Parathyroid adenoma (tissue), 2 donors: ENCODE measurements around the gene WFDC2.

Experiments
- H2AFZ ChIP-seq: fragments of 300-600 bp; sonication (generic); one replicate; pipeline ENCODE4 v1.7.0; 2017; ENCODE audit warnings: antibody characterized with exemption, mild to moderate bottlenecking
- H3K27ac ChIP-seq: fragments of 300-600 bp; sonication (generic); one replicate; pipeline ENCODE4 v1.7.0; 2017
- H3K27me3 ChIP-seq: fragments of 300-600 bp; sonication (generic); one replicate; pipeline ENCODE4 v1.7.0; 2017; ENCODE audit warnings: low read length; ENCODE audit not compliant: control insufficient read depth, insufficient read depth
- H3K36me3 ChIP-seq: fragments of 300-600 bp; sonication (generic); one replicate; pipeline ENCODE4 v1.7.0; 2017; ENCODE audit warnings: low read length; ENCODE audit not compliant: control insufficient read depth, insufficient read depth
- H3K4me1 ChIP-seq: fragments of 300-600 bp; sonication (generic); one replicate; pipeline ENCODE4 v1.7.0; 2017; ENCODE audit warnings: control low read depth
- H3K4me2 ChIP-seq: fragments of 300-600 bp; sonication (generic); one replicate; pipeline ENCODE4 v1.7.0; 2017; ENCODE audit warnings: low read length
- H3K4me3 ChIP-seq: fragments of 300-600 bp; sonication (generic); one replicate; pipeline ENCODE4 v1.7.0; 2017; ENCODE audit warnings: low read depth, low read length
- H3K79me2 ChIP-seq: fragments of 300-600 bp; sonication (generic); one replicate; pipeline ENCODE4 v1.7.0; 2017; ENCODE audit warnings: control low read depth
- H3K9ac ChIP-seq: fragments of 300-600 bp; sonication (generic); one replicate; pipeline ENCODE4 v1.7.0; 2017; ENCODE audit warnings: mild to moderate bottlenecking
- H3K9me3 ChIP-seq: fragments of 300-600 bp; sonication (generic); one replicate; pipeline ENCODE4 v1.7.0; 2017; ENCODE audit warnings: low read length; ENCODE audit not compliant: control insufficient read depth
- CTCF ChIP-seq: fragments of 300-600 bp; sonication (generic); IDR thresholded peaks from one replicate; pipeline ENCODE4 v1.7.0; 2017; ENCODE audit warnings: antibody characterized with exemption, mild to moderate bottlenecking
- donor health status: primary hyperparathyroidism.

WFDC2 gene

DNA sequence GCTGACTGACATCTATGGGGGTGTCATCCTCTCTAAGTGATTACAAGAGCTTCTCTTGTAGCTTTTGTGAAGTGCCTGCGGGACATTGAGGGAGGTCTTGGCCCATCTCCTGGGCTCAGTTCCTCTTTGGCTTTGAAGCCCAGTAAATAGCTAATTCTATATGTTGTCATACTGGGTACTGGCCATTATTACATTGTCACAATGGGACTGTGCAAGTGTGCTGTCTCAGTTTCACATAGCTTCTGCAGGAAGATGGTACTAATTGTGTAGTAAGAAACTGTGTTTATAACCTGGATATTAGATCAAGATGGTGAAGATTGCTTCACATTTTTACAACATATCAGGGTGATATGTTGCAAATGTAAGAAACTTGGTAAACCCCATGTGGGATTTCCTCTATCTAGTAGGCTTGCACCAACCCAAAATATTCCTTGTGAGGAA lies 26.0 kb downstream of the WFDC2 start:
- H3K9ac ChIP-seq = no peak overlapping the region
- H3K36me3 ChIP-seq = no peaks in the 10 kb centered on the region
- H3K9me3 ChIP-seq = no peaks in the 10 kb centered on the region
- no peaks in the 10 kb centered on the region for H3K79me2 ChIP-seq
- H2AFZ ChIP-seq = no peak overlapping the region
- H3K27ac ChIP-seq = no peak overlapping the region
- H3K4me2 ChIP-seq = no peak overlapping the region
- no peaks in the 10 kb centered on the region for H3K27me3 ChIP-seq
- no peaks in the 10 kb centered on the region for H3K4me1 ChIP-seq
- H3K4me3 ChIP-seq = no peak overlapping the region
- TF ChIP-seq CTCF = no peak

DNA sequence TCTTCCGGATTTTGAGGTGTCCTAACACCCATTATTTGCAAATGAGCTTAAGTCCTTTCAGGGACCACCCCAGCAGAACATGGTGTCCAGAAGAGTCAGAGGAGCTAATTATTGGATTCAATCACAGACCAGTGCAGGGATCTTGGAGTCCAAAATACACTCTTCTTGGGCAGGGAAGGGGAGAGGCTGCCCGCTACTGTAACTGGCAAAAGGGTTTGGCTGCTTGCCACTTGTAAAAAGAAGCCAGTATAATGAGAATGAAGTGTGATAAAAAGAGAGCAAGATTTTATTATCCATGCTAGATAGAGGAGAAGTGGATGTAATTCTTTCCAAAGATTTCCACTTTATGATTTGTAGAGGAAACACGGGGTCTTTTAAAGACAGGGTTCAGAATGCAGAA lies 26.6 kb downstream of the WFDC2 start:
- H3K4me2 ChIP-seq = no peak overlapping the region
- no peak overlapping the region for H3K4me3 ChIP-seq
- H3K79me2 ChIP-seq = no peaks in the 10 kb centered on the region
- H3K9ac ChIP-seq = no peak overlapping the region
- H3K4me1 ChIP-seq = no peaks in the 10 kb centered on the region
- no peaks in the 10 kb centered on the region for H3K9me3 ChIP-seq
- H3K27me3 ChIP-seq = no peaks in the 10 kb centered on the region
- no peaks in the 10 kb centered on the region for H3K36me3 ChIP-seq
- no peak overlapping the region for H3K27ac ChIP-seq
- no peak for TF ChIP-seq CTCF
- no peak overlapping the region for H2AFZ ChIP-seq

GRCh38 chr20:45497971-45498494 lies 28.5 kb downstream of the WFDC2 start:
- Histone ChIP-seq H3K9ac (no peak overlapping the region), H3K36me3 (no peaks in the 10 kb centered on the region), H3K9me3 (no peaks in the 10 kb centered on the region), H3K4me1 (no peaks in the 10 kb centered on the region), H2AFZ (no peak overlapping the region), H3K4me3 (no peak overlapping the region), H3K4me2 (no peak overlapping the region), H3K27me3 (no peaks in the 10 kb centered on the region), H3K27ac (no peak overlapping the region), H3K79me2 (no peaks in the 10 kb centered on the region)
- TF ChIP-seq CTCF = no peak

DNA sequence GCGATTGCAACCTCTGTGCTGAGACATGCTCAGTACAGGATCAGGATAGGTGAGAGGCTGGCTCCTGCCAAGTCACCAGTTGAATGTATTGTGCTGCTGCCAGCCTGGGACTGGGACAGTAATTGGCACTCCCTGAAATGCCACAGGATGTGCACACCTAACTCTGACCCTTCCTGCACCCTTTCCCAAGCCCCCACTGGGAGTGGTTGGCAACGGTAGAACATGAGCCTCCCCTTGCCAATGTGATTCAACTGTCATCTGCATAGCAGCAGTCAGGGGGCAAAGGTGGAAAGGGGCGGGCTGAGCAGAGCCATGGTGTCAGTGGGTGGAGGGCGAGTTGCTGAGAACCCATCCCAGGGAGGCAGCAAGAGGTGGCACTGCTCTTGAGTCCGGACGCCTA lies 30.5 kb downstream of the WFDC2 start:
- Histone ChIP-seq H2AFZ (no peak overlapping the region), H3K79me2 (no peaks in the 10 kb centered on the region), H3K36me3 (no peaks in the 10 kb centered on the region), H3K27me3 (no peaks in the 10 kb centered on the region), H3K4me2 (no peak overlapping the region), H3K9me3 (no peaks in the 10 kb centered on the region), H3K4me3 (no peak overlapping the region), H3K27ac (no peak overlapping the region), H3K4me1 (no peaks in the 10 kb centered on the region), H3K9ac (no peak overlapping the region)
- TF ChIP-seq CTCF = no peak

GRCh38 chr20:45501600-45501999 lies 32.0 kb downstream of the WFDC2 start:
- Histone ChIP-seq H3K27ac (no peak overlapping the region), H3K79me2 (no peaks in the 10 kb centered on the region), H3K27me3 (no peaks in the 10 kb centered on the region), H3K4me2 (no peak overlapping the region), H3K9me3 (no peaks in the 10 kb centered on the region), H3K4me3 (no peak overlapping the region), H3K9ac (no peak overlapping the region), H3K4me1 (no peaks in the 10 kb centered on the region), H3K36me3 (no peaks in the 10 kb centered on the region), H2AFZ (no peak overlapping the region)
- no peak for TF ChIP-seq CTCF
